ENCODE measurements around the gene RGS5. TPM values are rescaled to one million over a fixed set of nuclear protein-coding genes. Genes with fewer than 3 reads are reported as not detected.

Gene RGS5
- total RNA-seq, 1 experiment from 2014 or later = 4.6 TPM

DNA sequence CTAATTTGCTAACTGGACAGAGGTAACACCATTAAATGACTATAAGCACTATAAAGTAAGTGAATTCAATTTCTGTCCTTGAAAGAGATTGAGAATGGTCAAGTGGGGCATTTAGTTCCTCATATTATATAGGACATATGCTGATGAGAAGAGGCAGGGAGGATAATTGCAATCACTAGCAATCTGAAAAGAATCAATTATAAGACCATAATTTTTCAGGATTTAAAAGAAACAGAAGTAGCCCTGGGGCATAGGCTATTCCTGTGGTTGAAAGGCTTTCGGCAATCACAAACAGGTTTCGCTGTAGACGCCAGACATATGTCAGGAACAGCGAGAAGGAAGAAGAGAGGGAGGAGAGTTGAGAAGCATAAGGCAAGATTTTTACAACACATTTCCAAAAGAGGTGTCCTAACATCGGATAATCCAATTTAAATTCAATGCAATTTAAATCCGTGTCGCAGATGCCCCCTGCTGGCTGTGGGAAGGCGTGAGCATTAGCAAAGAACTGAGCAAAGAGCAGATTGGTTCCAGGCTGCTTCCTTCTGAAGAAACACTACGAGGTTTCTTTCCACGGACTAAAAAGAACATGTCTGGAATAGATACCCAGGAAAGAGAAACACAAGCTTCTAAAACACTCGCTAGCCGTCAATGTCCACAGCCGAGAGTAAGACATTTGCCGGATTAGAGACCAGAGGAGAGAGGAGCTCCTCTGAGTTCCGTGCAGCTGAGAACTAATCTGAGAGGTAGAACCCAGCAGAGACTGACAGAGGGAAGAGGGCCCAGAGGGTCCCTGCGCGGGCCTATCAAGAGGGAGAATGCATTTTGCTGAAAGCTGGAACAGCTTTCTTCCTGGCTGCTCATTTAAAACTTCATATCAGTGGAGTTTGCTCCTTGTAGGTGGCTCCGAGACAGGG is 27.9 kb downstream of the RGS5 start:
- no TSS peak for BruUV-seq (replicated peaks)
- intact Hi-C loops (cut with micrococcal nuclease) = loop anchor here (1.0 to 5.0 kb wide), 5 partner anchors 102 to 320 kb away; no protein-coding TSS in a partner anchor
- H3K9ac ChIP-seq (ENCODE audit: low read length) = no peak overlapping the region
- no peaks in the 10 kb centered on the region for H3K36me3 ChIP-seq (ENCODE audit: control insufficient read depth in 1 of 2, insufficient read depth in 2 of 2, low read length in 2 of 2)
- no peaks in the 10 kb centered on the region for H4K20me1 ChIP-seq (ENCODE audit: insufficient read depth)
- H3K79me2 ChIP-seq (ENCODE audit: insufficient read depth, low read length) = no peaks in the 10 kb centered on the region
- H3K9me3 ChIP-seq (ENCODE audit: control insufficient read depth in 1 of 2, insufficient read depth in 1 of 2, low read depth in 1 of 2, low read length in 2 of 2) = no peaks in the 10 kb centered on the region
- ATAC-seq = peak; percentile 85
- peak; percentile 32 for DNase-seq (ENCODE audit: low read depth, low spot score)
- RAD21 ChIA-PET (ENCODE audit: low non-redundant PET in 1 of 2, low total read pairs in 2 of 2, uncharacterized antibody in 2 of 2, unreplicated experiment in 2 of 2) = interaction anchor here in 1 of 2 experiments (0.6 kb wide), 1 partner anchor 141 kb away, joined by 3 read pairs; no protein-coding TSS in a partner anchor
- H3K4me1 ChIP-seq (ENCODE audit: control insufficient read depth in 1 of 2, insufficient read depth in 2 of 2, low read length in 2 of 2) = no peaks in the 10 kb centered on the region
- H3K4me3 ChIP-seq (replicated peaks in 1 of 2; ENCODE audit: low read depth in 1 of 2, low read length in 2 of 2) = no peak overlapping the region
- CTCF ChIA-PET = interaction anchor here (0.6 to 2.8 kb wide), 13 partner anchors 13 to 327 kb away, joined by 3 to 19 read pairs (median 3); no protein-coding TSS in a partner anchor
- no peaks in the 10 kb centered on the region for H3K9me2 ChIP-seq (ENCODE audit: insufficient read depth)
- no peaks in the 10 kb centered on the region for H3K27me3 ChIP-seq (ENCODE audit: insufficient read depth, low read length)
- no peak overlapping the region for H2AFZ ChIP-seq (ENCODE audit: low read depth, low read length, poor library complexity, severe bottlenecking)
- H3K27ac ChIP-seq (ENCODE audit: low read depth, low read length) = no peak overlapping the region
- TF ChIP-seq JUND (IDR thresholded peaks at IDR 0.05) = no peak
- TF ChIP-seq RAD21 (IDR thresholded peaks at IDR 0.05; ENCODE audit: low read depth) = peak; percentile 84
- TF ChIP-seq, protein P1, sequence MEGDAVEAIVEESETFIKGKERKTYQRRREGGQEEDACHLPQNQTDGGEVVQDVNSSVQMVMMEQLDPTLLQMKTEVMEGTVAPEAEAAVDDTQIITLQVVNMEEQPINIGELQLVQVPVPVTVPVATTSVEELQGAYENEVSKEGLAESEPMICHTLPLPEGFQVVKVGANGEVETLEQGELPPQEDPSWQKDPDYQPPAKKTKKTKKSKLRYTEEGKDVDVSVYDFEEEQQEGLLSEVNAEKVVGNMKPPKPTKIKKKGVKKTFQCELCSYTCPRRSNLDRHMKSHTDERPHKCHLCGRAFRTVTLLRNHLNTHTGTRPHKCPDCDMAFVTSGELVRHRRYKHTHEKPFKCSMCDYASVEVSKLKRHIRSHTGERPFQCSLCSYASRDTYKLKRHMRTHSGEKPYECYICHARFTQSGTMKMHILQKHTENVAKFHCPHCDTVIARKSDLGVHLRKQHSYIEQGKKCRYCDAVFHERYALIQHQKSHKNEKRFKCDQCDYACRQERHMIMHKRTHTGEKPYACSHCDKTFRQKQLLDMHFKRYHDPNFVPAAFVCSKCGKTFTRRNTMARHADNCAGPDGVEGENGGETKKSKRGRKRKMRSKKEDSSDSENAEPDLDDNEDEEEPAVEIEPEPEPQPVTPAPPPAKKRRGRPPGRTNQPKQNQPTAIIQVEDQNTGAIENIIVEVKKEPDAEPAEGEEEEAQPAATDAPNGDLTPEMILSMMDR (IDR thresholded peaks at IDR 0.05 in 2 of 3, conservative IDR thresholded peaks at IDR 0.05 in 1 of 3; ENCODE audit: borderline replicate concordance in 1 of 3, insufficient read depth in 1 of 3, low read depth in 2 of 3, low read length in 2 of 3) = peak; percentile 83 to 93 (median 89)
- TF ChIP-seq, protein P2, sequence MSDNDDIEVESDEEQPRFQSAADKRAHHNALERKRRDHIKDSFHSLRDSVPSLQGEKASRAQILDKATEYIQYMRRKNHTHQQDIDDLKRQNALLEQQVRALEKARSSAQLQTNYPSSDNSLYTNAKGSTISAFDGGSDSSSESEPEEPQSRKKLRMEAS (IDR thresholded peaks at IDR 0.05) = no peak
- no peak for TF ChIP-seq ZNF274 (IDR thresholded peaks at IDR 0.05; ENCODE audit: low read depth, low read length)
- TF ChIP-seq, protein P3, sequence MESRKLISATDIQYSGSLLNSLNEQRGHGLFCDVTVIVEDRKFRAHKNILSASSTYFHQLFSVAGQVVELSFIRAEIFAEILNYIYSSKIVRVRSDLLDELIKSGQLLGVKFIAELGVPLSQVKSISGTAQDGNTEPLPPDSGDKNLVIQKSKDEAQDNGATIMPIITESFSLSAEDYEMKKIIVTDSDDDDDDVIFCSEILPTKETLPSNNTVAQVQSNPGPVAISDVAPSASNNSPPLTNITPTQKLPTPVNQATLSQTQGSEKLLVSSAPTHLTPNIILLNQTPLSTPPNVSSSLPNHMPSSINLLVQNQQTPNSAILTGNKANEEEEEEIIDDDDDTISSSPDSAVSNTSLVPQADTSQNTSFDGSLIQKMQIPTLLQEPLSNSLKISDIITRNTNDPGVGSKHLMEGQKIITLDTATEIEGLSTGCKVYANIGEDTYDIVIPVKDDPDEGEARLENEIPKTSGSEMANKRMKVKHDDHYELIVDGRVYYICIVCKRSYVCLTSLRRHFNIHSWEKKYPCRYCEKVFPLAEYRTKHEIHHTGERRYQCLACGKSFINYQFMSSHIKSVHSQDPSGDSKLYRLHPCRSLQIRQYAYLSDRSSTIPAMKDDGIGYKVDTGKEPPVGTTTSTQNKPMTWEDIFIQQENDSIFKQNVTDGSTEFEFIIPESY (IDR thresholded peaks at IDR 0.05; ENCODE audit: extremely low read depth, insufficient replicate concordance, low read length) = no peak
- TF ChIP-seq YY1 (IDR thresholded peaks at IDR 0.05; ENCODE audit: extremely low read depth, insufficient replicate concordance, low read depth, low read length) = no peak
- TF ChIP-seq CEBPB (IDR thresholded peaks at IDR 0.05; ENCODE audit: low read depth) = no peak
- TF ChIP-seq EZH2 (IDR thresholded peaks at IDR 0.05) = no peak
- TF ChIP-seq FOSL1 (IDR thresholded peaks at IDR 0.05; ENCODE audit: low read depth) = no peak
- POLR2A ChIA-PET = no interaction called here
- H3K4me2 ChIP-seq (ENCODE audit: low read length) = peak overlapping the region; percentile 22

All from HCT116 (cell line).